ENCODE measurements around the gene GFRA1.

- TF ChIP-seq CTCF (IDR thresholded peaks at IDR 0.05; ENCODE audit: borderline replicate concordance, extremely low read depth, low read length, poor library complexity, severe bottlenecking) (no peak), EZH2 (IDR thresholded peaks at IDR 0.05; ENCODE audit: borderline replicate concordance, low read depth, low read length, severe bottlenecking) (no peak)
These were observed 233.4 kb downstream of the GFRA1 start for GRCh38 chr10:116039612-116040011.
